Trophoblast cell (in vitro differentiated cells and primary cell): ENCODE data around the gene PHYKPL.

Source experiments
- DNase-seq, 2 donors: peaks; one replicate each; pipeline ENCODE4 v3.0.0-alpha.2; 2016
- H2AFZ ChIP-seq: 2 replicates; pipeline ENCODE4 v1.6.1; 2013; ENCODE audit warnings: low read length, moderate library complexity, mild to moderate bottlenecking; ENCODE audit not compliant: insufficient read depth, poor library complexity
- H2AK5ac ChIP-seq: 2 replicates; pipeline ENCODE4 v1.6.1; 2013; ENCODE audit warnings: mild to moderate bottlenecking, low read length
- H2BK120ac ChIP-seq: 2 replicates; pipeline ENCODE4 v1.6.1; 2013; ENCODE audit warnings: low read length, mild to moderate bottlenecking, moderate library complexity; ENCODE audit not compliant: insufficient read depth, poor library complexity
- H2BK12ac ChIP-seq: 2 replicates; pipeline ENCODE4 v1.6.1; 2013; ENCODE audit warnings: mild to moderate bottlenecking, low read length, moderate library complexity
- H2BK5ac ChIP-seq: 2 replicates; pipeline ENCODE4 v1.6.1; 2013; ENCODE audit warnings: low read length, low read depth, moderate library complexity, mild to moderate bottlenecking; ENCODE audit not compliant: poor library complexity
- H3K14ac ChIP-seq: 2 replicates; pipeline ENCODE4 v1.6.1; 2013; ENCODE audit warnings: mild to moderate bottlenecking, low read length
- H3K18ac ChIP-seq: 2 replicates; pipeline ENCODE4 v1.6.1; 2013; ENCODE audit warnings: mild to moderate bottlenecking, low read length
- H3K23ac ChIP-seq: 2 replicates; pipeline ENCODE4 v1.6.1; 2013; ENCODE audit warnings: low read length
- H3K27ac ChIP-seq: 2 replicates; pipeline ENCODE4 v1.5.1; 2013; ENCODE audit warnings: low read depth, mild to moderate bottlenecking, inconsistent platforms, low read length, moderate library complexity
- H3K27me3 ChIP-seq: 2 replicates; pipeline ENCODE4 v1.6.1; 2013; ENCODE audit warnings: inconsistent platforms, mild to moderate bottlenecking, low read length, moderate library complexity; ENCODE audit not compliant: insufficient read depth
- H3K36me3 ChIP-seq, 2 experiments: 1 replicate in 1 of 2; 2 replicates in 1 of 2; pipeline ENCODE4 v1.6.1; 2013; ENCODE audit warnings: low read length in 2 of 2, mild to moderate bottlenecking in 2 of 2, moderate library complexity in 1 of 2; ENCODE audit not compliant: insufficient read depth in 2 of 2, control insufficient read depth in 1 of 2
- H3K4ac ChIP-seq: 2 replicates; pipeline ENCODE4 v1.6.1; 2013; ENCODE audit warnings: low read depth, mild to moderate bottlenecking, low read length, moderate library complexity
- H3K4me1 ChIP-seq, 2 experiments: 1 replicate in 1 of 2; 2 replicates in 1 of 2; pipeline ENCODE4 v1.6.1; 2013; ENCODE audit warnings: low read length in 2 of 2, mild to moderate bottlenecking in 2 of 2, moderate library complexity in 1 of 2; ENCODE audit not compliant: insufficient read depth in 2 of 2, control insufficient read depth in 1 of 2
- H3K4me2 ChIP-seq: 2 replicates; pipeline ENCODE4 v1.6.1; 2013; ENCODE audit warnings: inconsistent platforms, mild to moderate bottlenecking, low read length, moderate library complexity
- H3K4me3 ChIP-seq: 2 replicates; pipeline ENCODE4 v1.5.1; 2013; ENCODE audit warnings: mild to moderate bottlenecking, low read depth, low read length, inconsistent platforms
- H3K79me1 ChIP-seq: one replicate; pipeline ENCODE4 v1.6.1; 2013; ENCODE audit warnings: low read length
- H3K79me2 ChIP-seq: 2 replicates; pipeline ENCODE4 v1.6.1; 2013; ENCODE audit warnings: low read length, mild to moderate bottlenecking; ENCODE audit not compliant: control insufficient read depth, insufficient read depth, poor library complexity
- H3K9ac ChIP-seq: 2 replicates; pipeline ENCODE4 v1.6.1; 2013; ENCODE audit warnings: mild to moderate bottlenecking, low read length
- H3K9me3 ChIP-seq: 2 replicates; pipeline ENCODE4 v1.6.1; 2013; ENCODE audit warnings: low read depth, mild to moderate bottlenecking, control low read depth, inconsistent platforms, low read length; ENCODE audit not compliant: insufficient read depth
- H4K12ac ChIP-seq: 2 replicates; pipeline ENCODE4 v1.6.1; 2013; ENCODE audit warnings: low read depth, mild to moderate bottlenecking, low read length, moderate library complexity
- H4K8ac ChIP-seq: 2 replicates; pipeline ENCODE4 v1.6.1; 2013; ENCODE audit warnings: low read depth, mild to moderate bottlenecking, low read length, moderate library complexity
- H4K91ac ChIP-seq: one replicate; pipeline ENCODE4 v1.6.1; 2013; ENCODE audit warnings: low read depth, mild to moderate bottlenecking, low read length, moderate library complexity
- WGBS: extraction: QIAGEN DNeasy Blood & Tissue Kit; methylation state at CpG from one replicate; pipeline ENCODE4 v1.1.7; 2013; ENCODE audit warnings: missing lambda C conversion rate; ENCODE audit not compliant: insufficient read length, insufficient coverage; ENCODE audit errors: extremely low coverage; 5-methylcytosine and 5-hydroxymethylcytosine counted together

The PHYKPL gene

DNA sequence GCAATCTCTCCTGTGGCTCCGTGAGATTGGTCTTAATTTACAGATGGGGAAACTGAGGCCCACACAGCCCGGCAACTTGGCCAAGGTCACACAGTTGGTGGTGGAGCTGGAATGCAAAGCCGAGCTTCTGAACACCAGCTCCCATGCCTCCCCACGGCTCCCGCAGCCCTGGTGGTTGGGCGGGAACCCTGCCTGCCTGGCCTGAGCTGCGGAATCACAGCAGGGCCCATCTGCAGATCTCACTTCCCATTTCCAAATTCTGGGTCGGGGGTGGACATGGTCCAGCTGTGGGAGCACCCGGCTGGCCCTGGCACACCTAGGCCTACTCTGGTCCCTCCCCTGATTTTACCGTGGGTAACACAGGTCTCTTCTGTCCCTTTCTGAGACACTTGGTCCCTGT is 35.3 kb upstream of the PHYKPL start:
- Histone ChIP-seq H3K4ac (no peak overlapping the region), H2AK5ac (no peak overlapping the region), H3K4me2 (no peak overlapping the region), H4K91ac (no peak overlapping the region), H3K36me3 (no peaks in the 10 kb centered on the region), H3K14ac (no peak overlapping the region), H3K27ac (no peak overlapping the region), H3K9ac (no peak overlapping the region), H2BK5ac (no peak overlapping the region), H3K79me1 (no peaks in the 10 kb centered on the region), H2BK12ac (no peak overlapping the region), H4K12ac (no peak overlapping the region), H3K27me3 (no peaks in the 10 kb centered on the region), H2AFZ (no peak overlapping the region), H4K8ac (no peak overlapping the region), H3K79me2 (no peaks in the 10 kb centered on the region), H3K23ac (no peak overlapping the region), H3K4me1 (no peaks in the 10 kb centered on the region), H3K4me3 (no peak overlapping the region), H2BK120ac (no peak overlapping the region), H3K18ac (no peak overlapping the region), H3K9me3 (no peaks in the 10 kb centered on the region)
- WGBS, result no CpG with 5 or more reads among the region's 10 CpGs
- no peak for DNase-seq

DNA sequence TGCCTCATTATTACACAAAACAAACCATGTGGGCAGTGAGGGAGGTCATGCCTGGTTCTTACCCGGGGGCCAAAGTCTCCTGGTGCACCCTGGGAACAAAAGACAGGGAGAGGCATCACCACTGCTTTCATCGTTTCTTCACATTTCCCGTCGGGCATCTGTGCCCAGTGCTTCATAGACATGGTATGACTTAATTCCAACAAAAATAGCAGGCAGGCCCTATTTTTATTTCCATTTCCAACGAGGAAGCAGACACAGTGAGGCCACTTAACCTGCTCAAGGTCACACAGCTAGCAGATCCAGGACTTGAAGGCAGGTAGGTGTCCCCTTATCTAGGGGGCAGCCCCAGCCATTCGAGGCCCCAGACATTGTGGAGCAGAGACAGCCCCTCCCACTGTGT is 34.6 kb upstream of the PHYKPL start:
- H3K9ac ChIP-seq, result no peak overlapping the region
- no peaks in the 10 kb centered on the region for H3K79me2 ChIP-seq
- no peak overlapping the region for H3K18ac ChIP-seq
- no CpG with 5 or more reads among the region's 6 CpGs for WGBS
- DNase-seq, result no peak
- no peaks in the 10 kb centered on the region for H3K9me3 ChIP-seq
- H2BK120ac ChIP-seq, result no peak overlapping the region
- no peaks in the 10 kb centered on the region for H3K27me3 ChIP-seq
- no peaks in the 10 kb centered on the region for H3K36me3 ChIP-seq
- H2BK12ac ChIP-seq, result no peak overlapping the region
- no peak overlapping the region for H3K27ac ChIP-seq
- H3K79me1 ChIP-seq, result no peaks in the 10 kb centered on the region
- no peak overlapping the region for H4K91ac ChIP-seq
- H4K12ac ChIP-seq, result no peak overlapping the region
- H3K4me2 ChIP-seq, result no peak overlapping the region
- H3K23ac ChIP-seq, result no peak overlapping the region
- H3K4me1 ChIP-seq, result no peaks in the 10 kb centered on the region
- H4K8ac ChIP-seq, result no peak overlapping the region
- no peak overlapping the region for H2AFZ ChIP-seq
- no peak overlapping the region for H3K4ac ChIP-seq
- no peak overlapping the region for H2BK5ac ChIP-seq
- H2AK5ac ChIP-seq, result no peak overlapping the region
- no peak overlapping the region for H3K4me3 ChIP-seq
- no peak overlapping the region for H3K14ac ChIP-seq

DNA sequence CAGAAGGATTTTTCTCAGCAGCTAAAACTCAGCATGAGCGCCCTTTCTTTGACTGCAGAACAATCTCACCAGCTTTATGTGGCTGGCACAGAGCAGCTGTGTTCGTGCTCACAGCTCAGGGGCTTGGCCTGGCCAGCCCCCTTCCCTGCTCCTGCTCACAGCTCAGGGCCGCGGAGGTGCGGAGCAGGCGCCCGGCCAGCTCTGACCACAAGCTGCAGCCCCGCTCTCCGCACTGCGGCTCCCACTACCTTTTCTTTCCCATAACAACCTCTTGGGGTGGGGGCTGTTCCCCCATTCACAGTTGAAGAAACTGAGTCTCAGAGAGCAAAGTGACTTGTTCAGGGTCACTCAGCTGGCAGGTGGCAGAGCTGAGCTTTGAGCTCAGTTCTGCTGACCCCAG is 34.0 kb upstream of the PHYKPL start:
- no peak overlapping the region for H3K4ac ChIP-seq
- no peak overlapping the region for H3K23ac ChIP-seq
- DNase-seq, result no peak
- no peaks in the 10 kb centered on the region for H3K27me3 ChIP-seq
- H3K79me1 ChIP-seq, result no peaks in the 10 kb centered on the region
- no peak overlapping the region for H2BK5ac ChIP-seq
- no CpG with 5 or more reads among the region's 10 CpGs for WGBS
- H3K4me1 ChIP-seq, result peaks cover 5 to 6% of the 10 kb centered on the region in 2 experiments
- no peaks in the 10 kb centered on the region for H3K79me2 ChIP-seq
- H3K4me2 ChIP-seq, result no peak overlapping the region
- no peak overlapping the region for H3K14ac ChIP-seq
- H2AK5ac ChIP-seq, result no peak overlapping the region
- H3K9me3 ChIP-seq, result no peaks in the 10 kb centered on the region
- no peak overlapping the region for H4K8ac ChIP-seq
- no peak overlapping the region for H3K18ac ChIP-seq
- H2AFZ ChIP-seq, result no peak overlapping the region
- no peak overlapping the region for H3K9ac ChIP-seq
- H3K4me3 ChIP-seq, result no peak overlapping the region
- no peak overlapping the region for H2BK12ac ChIP-seq
- H3K27ac ChIP-seq, result no peak overlapping the region
- no peak overlapping the region for H2BK120ac ChIP-seq
- no peak overlapping the region for H4K12ac ChIP-seq
- H4K91ac ChIP-seq, result no peak overlapping the region
- no peaks in the 10 kb centered on the region for H3K36me3 ChIP-seq

DNA sequence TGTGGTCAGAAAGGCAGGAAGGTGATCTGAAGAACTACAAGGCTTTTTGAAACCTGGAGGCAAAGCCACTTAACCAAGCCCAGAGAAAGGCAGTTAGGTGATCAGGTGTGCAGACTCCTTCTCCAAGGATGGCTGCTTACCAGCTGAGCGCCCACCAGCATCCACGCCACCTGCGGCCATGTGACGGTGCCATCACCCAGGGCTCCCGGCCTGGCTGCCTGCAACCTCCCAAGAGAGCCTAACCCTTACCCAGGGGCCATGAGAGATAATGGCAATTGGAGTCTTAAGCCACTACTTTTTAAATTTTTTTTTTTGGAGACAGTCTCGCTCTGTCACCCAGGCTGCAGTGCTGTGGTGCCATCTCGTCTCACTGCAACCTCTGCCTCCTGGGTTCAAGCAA is 33.1 kb upstream of the PHYKPL start:
- Histone ChIP-seq H4K12ac (no peak overlapping the region), H3K27ac (no peak overlapping the region), H3K27me3 (no peaks in the 10 kb centered on the region), H4K8ac (no peak overlapping the region), H2AFZ (no peak overlapping the region), H3K14ac (no peak overlapping the region), H3K9me3 (no peaks in the 10 kb centered on the region), H3K4ac (no peak overlapping the region), H3K4me2 (no peak overlapping the region), H3K79me1 (no peaks in the 10 kb centered on the region), H2BK5ac (no peak overlapping the region), H3K4me3 (no peak overlapping the region), H2BK12ac (no peak overlapping the region), H3K4me1 (peaks cover 7% of the 10 kb centered on the region in 2 experiments), H3K23ac (no peak overlapping the region), H2AK5ac (no peak overlapping the region), H3K18ac (no peak overlapping the region), H2BK120ac (no peak overlapping the region), H3K36me3 (no peaks in the 10 kb centered on the region), H3K79me2 (no peaks in the 10 kb centered on the region), H3K9ac (no peak overlapping the region), H4K91ac (no peak overlapping the region)
- WGBS, result no CpG with 5 or more reads among the region's 7 CpGs
- no peak for DNase-seq
